Hepatocyte (in vitro differentiated cells): ENCODE measurements around the gene VPREB1. TPM values are rescaled to one million over a fixed set of nuclear protein-coding genes. Genes with fewer than 3 reads are reported as not detected.
"Not testable (repeated sequence)": the region's sequence is repeated elsewhere in the genome, so short reads cannot be mapped to it uniquely, and the experiment has no call there.

Experiments used
- DNase-seq: peaks from one replicate; pipeline ENCODE4 v3.0.0-alpha.2; 2016; ENCODE audit warnings: low spot score
- H2AFZ ChIP-seq: fragments of 200-600 bp; sonication (generic); 2 replicates; pipeline ENCODE4 v1.6.0; 2016; ENCODE audit warnings: antibody characterized with exemption, mild to moderate bottlenecking
- H3K27ac ChIP-seq: fragments of 200-600 bp; sonication (generic); 2 replicates; pipeline ENCODE4 v1.5.1; 2016; ENCODE audit warnings: mild to moderate bottlenecking
- H3K27me3 ChIP-seq: fragments of 200-600 bp; sonication (generic); 2 replicates; pipeline ENCODE4 v1.6.1; 2016
- H3K36me3 ChIP-seq: fragments of 200-600 bp; sonication (generic); replicated peaks from 2 replicates; pipeline ENCODE4 v1.5.1; 2016; ENCODE audit warnings: low read depth; ENCODE audit not compliant: insufficient read depth
- H3K4me1 ChIP-seq: fragments of 200-600 bp; sonication (generic); 2 replicates; pipeline ENCODE4 v1.5.1; 2016; ENCODE audit warnings: mild to moderate bottlenecking, moderate library complexity; ENCODE audit not compliant: insufficient read depth
- H3K4me2 ChIP-seq: fragments of 200-600 bp; sonication (generic); 2 replicates; pipeline ENCODE4 v1.6.0; 2016
- H3K4me3 ChIP-seq: fragments of 200-600 bp; sonication (generic); 2 replicates; pipeline ENCODE4 v1.5.1; 2016; ENCODE audit warnings: mild to moderate bottlenecking
- H3K79me2 ChIP-seq: fragments of 200-600 bp; sonication (generic); 2 replicates; pipeline ENCODE4 v1.6.0; 2017; ENCODE audit warnings: mild to moderate bottlenecking
- H3K9me2 ChIP-seq: fragments of 200-600 bp; sonication (generic); replicated peaks from 2 replicates; pipeline ENCODE4 v1.6.0; 2017; ENCODE audit warnings: mild to moderate bottlenecking; ENCODE audit not compliant: insufficient read depth
- H3K9me3 ChIP-seq: fragments of 200-600 bp; sonication (generic); 2 replicates; pipeline ENCODE4 v1.5.1; 2016; ENCODE audit warnings: low read depth, mild to moderate bottlenecking
- H4K20me1 ChIP-seq: fragments of 200-600 bp; sonication (generic); 2 replicates; pipeline ENCODE4 v1.6.0; 2016; ENCODE audit warnings: mild to moderate bottlenecking; ENCODE audit not compliant: insufficient read depth, poor library complexity, severe bottlenecking
- EZH2 ChIP-seq: fragments of 200-600 bp; sonication (generic); IDR thresholded peaks from 2 replicates; pipeline ENCODE4 v1.6.1; 2016; ENCODE audit warnings: antibody characterized with exemption, mild to moderate bottlenecking, borderline replicate concordance
- EZH2phosphoT487 ChIP-seq: fragments of 200-600 bp; sonication (generic); IDR thresholded peaks from one replicate; pipeline ENCODE4 v1.6.1; 2018; ENCODE audit warnings: antibody characterized with exemption, mild to moderate bottlenecking, low read depth, moderate library complexity; ENCODE audit not compliant: unreplicated experiment, severe bottlenecking
- WGBS: methylation state at CpG from one replicate; pipeline ENCODE4 v1.1.6; 2016; ENCODE audit warnings: low lambda C conversion rate; ENCODE audit errors: missing lambda C conversion rate; 5-methylcytosine and 5-hydroxymethylcytosine counted together
- polyA plus RNA-seq: library from polyadenylated mRNA; unstranded; fragments of >200 nt; fragmentation: Nextera tagmentation; extraction: Ambion mirVana; gene quantifications from 2 replicates; pipeline ENCODE4 v1.2.1, GENCODE V29; 2016
- total RNA-seq: library from RNA; depleted of rRNA; stranded (reverse); fragments of >200 nt; gene quantifications from 2 replicates; pipeline ENCODE4 v1.2.3, GENCODE V29; 2014
- TF ChIP-seq, protein P1 (sequence below): fragments of 200-600 bp; sonication (generic); IDR thresholded peaks from 2 replicates; pipeline ENCODE4 v1.5.1; 2016; ENCODE audit warnings: antibody characterized with exemption, mild to moderate bottlenecking; ENCODE audit not compliant: poor library complexity

Gene VPREB1
- total and polyA plus RNA-seq, 2 experiments from 2014 or later = not detected

DNA sequence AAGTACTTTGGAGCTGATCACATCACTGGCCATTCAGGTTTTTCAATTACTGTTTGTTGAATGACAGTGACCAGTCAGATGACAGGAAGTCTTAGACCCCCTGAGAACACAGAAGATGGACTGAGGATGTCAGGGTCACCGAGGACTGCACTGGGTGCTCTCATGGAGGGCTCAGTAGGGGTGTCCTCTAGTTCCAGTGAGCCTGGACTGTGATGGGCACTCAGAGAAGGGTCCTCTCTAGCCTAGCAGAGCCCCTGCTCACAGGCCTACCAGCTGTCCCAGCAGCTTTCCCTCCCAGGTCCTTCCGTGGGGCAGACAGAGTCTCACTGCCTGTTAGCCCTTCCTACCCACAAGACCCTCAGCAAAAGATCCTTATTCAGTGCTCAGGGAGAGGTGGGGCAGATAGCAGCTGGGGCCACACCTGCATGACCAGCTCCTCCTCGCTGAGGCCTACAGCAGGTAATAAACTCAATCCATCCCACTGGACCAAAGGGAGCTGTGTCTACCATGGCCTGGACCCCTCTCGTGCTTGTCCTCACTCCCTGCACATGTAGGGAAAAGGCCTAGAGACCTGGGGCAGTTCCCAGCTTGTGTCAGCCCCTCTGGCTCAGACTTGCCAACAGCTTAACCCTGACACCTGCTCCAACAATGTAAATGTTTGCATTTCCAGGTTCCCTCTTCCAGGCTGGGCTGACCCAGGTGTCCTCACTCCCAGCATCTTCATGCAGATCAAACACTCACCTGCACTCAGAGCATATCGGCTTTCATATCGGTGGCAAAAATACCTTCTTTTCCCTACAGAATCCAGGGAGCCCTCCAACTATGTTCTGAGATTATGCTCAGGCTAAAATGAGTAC is 25.2 kb upstream of the VPREB1 start:
- no peaks in the 10 kb centered on the region for H3K36me3 ChIP-seq
- H3K9me2 ChIP-seq = no peaks in the 10 kb centered on the region
- no peak overlapping the region for H2AFZ ChIP-seq
- WGBS = 71% methylated on average over 6 of the region's 6 CpGs
- H3K4me1 ChIP-seq = no peaks in the 10 kb centered on the region
- no peaks in the 10 kb centered on the region for H4K20me1 ChIP-seq
- no peak overlapping the region for H3K4me2 ChIP-seq
- H3K4me3 ChIP-seq = no peak overlapping the region
- H3K27me3 ChIP-seq = no peaks in the 10 kb centered on the region
- no peaks in the 10 kb centered on the region for H3K9me3 ChIP-seq
- no peaks in the 10 kb centered on the region for H3K79me2 ChIP-seq
- no peak overlapping the region for H3K27ac ChIP-seq
- DNase-seq = no peak
- no peak for TF ChIP-seq EZH2
- no peak for TF ChIP-seq EZH2phosphoT487
- TF ChIP-seq, protein P1, sequence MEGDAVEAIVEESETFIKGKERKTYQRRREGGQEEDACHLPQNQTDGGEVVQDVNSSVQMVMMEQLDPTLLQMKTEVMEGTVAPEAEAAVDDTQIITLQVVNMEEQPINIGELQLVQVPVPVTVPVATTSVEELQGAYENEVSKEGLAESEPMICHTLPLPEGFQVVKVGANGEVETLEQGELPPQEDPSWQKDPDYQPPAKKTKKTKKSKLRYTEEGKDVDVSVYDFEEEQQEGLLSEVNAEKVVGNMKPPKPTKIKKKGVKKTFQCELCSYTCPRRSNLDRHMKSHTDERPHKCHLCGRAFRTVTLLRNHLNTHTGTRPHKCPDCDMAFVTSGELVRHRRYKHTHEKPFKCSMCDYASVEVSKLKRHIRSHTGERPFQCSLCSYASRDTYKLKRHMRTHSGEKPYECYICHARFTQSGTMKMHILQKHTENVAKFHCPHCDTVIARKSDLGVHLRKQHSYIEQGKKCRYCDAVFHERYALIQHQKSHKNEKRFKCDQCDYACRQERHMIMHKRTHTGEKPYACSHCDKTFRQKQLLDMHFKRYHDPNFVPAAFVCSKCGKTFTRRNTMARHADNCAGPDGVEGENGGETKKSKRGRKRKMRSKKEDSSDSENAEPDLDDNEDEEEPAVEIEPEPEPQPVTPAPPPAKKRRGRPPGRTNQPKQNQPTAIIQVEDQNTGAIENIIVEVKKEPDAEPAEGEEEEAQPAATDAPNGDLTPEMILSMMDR = no peak

DNA sequence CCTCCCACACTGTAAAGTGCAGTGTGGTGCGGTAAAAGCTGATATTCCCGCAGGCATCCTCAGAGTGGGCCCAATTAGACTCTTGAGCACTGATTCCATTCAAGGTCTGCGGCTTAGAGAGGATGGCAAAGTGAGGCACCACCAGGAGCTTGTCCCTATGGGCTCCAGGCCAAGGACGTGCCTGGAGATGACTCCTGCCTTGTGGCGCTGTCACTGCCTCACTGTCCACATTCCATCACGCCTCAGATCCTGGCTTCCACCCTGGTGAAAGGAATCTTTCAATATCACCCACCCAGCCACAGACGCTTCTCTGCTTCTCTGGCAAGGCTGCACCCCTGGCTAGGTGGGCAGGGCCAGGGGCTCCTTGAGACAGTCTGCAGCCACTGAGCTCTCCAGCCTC is 23.5 kb upstream of the VPREB1 start:
- not testable (repeated sequence) for H3K27ac ChIP-seq, H2AFZ ChIP-seq, H3K9me3 ChIP-seq, H3K4me2 ChIP-seq, H3K79me2 ChIP-seq, H3K36me3 ChIP-seq, H3K27me3 ChIP-seq, H3K4me1 ChIP-seq, DNase-seq, H3K9me2 ChIP-seq, H3K4me3 ChIP-seq, H4K20me1 ChIP-seq
- 80% methylated on average over 1 of the region's 7 CpGs for WGBS

DNA sequence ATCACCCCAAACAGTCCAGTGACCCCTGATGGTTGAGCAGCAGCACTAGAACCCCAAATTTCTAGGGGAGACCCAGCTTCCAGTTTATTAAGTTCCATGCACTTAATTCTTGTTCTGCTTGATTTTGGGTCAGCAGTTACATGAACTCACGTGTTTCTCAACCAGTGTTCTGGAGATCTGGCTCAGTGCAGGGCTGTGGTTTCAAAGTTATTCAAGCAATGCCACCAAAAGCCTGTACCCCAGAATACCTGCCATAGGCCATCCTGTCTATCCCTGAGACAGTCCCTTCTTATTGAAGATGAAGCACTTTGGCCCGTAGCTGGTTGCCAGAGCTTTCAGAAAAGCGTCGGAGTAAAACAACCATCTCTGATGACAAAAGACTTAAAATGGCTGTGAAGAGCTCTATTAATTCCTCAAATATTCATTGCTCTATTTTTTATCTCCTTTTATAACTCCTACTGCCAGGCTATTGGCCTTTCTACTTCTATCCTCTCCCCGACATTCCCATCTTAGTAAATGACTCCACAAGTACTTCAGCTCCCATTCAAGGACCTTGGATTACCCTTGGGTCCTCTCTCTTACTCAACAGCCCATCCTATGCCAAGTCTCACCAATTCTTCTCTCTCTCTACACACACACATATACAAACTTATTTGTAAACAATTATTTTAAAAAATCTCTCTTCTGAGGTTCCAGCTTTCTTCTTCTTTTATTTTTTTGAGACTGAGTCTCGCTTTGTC is 18.0 kb upstream of the VPREB1 start:
- Histone ChIP-seq H2AFZ (no peak overlapping the region), H3K27ac (no peak overlapping the region), H3K36me3 (no peaks in the 10 kb centered on the region), H3K4me3 (no peak overlapping the region), H3K9me2 (no peaks in the 10 kb centered on the region), H3K9me3 (no peaks in the 10 kb centered on the region), H4K20me1 (no peaks in the 10 kb centered on the region), H3K4me2 (no peak overlapping the region), H3K79me2 (no peaks in the 10 kb centered on the region), H3K27me3 (no peaks in the 10 kb centered on the region), H3K4me1 (no peaks in the 10 kb centered on the region)
- no peak for DNase-seq
- 88% methylated on average over 6 of the region's 6 CpGs for WGBS
- TF ChIP-seq EZH2 (no peak), EZH2phosphoT487 (no peak)
- TF ChIP-seq, protein P1 = no peak

DNA sequence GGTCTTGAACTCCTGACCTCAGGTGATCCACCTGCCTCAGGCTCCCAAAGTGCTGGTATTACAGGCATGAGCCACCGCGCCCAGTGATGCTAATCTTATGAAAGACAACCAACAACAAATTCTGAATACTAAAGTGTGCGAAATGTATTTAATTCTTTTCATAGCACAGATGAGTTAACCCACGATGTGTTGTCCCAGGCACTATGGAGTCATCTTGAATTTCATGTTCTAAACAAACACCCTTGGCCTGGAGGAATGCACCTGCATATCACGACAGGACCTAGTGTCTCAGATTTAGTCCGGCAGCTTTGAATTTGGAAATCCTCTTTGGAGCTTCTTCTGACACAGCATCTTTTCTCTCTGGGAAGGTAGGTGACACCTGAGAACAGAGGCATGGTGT is 16.2 kb upstream of the VPREB1 start:
- no peaks in the 10 kb centered on the region for H3K9me2 ChIP-seq
- no peaks in the 10 kb centered on the region for H3K4me1 ChIP-seq
- no peaks in the 10 kb centered on the region for H4K20me1 ChIP-seq
- TF ChIP-seq EZH2 = no peak
- TF ChIP-seq EZH2phosphoT487 = no peak
- TF ChIP-seq, protein P1 = no peak
- WGBS = 80% methylated on average over 6 of the region's 6 CpGs
- H3K4me2 ChIP-seq = no peak overlapping the region
- no peaks in the 10 kb centered on the region for H3K36me3 ChIP-seq
- no peak overlapping the region for H3K27ac ChIP-seq
- peaks cover 3% of the 10 kb centered on the region for H3K27me3 ChIP-seq
- H3K9me3 ChIP-seq = no peaks in the 10 kb centered on the region
- H3K79me2 ChIP-seq = no peaks in the 10 kb centered on the region
- H2AFZ ChIP-seq = no peak overlapping the region
- no peak overlapping the region for H3K4me3 ChIP-seq
- DNase-seq = no peak
